ENCODE measurements around the gene ADAMTS20.

DNA sequence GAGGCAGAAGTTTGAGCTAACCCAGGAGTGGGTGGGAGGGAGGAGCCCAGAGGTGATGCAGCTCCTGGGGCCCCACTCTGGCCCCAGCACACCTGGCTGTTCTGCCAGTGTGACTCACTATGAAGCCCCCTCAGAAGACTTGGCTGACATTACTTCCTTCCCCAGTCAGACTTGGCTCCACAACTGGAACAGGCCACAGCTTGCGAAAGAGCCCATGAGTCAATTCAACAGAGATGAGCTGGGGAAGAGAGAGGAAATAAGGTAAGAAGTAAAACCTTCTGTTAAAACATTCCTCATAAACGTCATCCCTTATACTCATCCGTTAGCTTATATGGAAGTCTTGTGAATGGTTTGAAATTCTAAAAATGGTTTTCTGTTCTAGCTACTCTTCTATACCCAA lies 245.9 kb downstream of the ADAMTS20 start:
- TF ChIP-seq, protein P1, sequence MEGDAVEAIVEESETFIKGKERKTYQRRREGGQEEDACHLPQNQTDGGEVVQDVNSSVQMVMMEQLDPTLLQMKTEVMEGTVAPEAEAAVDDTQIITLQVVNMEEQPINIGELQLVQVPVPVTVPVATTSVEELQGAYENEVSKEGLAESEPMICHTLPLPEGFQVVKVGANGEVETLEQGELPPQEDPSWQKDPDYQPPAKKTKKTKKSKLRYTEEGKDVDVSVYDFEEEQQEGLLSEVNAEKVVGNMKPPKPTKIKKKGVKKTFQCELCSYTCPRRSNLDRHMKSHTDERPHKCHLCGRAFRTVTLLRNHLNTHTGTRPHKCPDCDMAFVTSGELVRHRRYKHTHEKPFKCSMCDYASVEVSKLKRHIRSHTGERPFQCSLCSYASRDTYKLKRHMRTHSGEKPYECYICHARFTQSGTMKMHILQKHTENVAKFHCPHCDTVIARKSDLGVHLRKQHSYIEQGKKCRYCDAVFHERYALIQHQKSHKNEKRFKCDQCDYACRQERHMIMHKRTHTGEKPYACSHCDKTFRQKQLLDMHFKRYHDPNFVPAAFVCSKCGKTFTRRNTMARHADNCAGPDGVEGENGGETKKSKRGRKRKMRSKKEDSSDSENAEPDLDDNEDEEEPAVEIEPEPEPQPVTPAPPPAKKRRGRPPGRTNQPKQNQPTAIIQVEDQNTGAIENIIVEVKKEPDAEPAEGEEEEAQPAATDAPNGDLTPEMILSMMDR (IDR thresholded peaks at IDR 0.05), result no peak
- no peak for TF ChIP-seq POLR2A (IDR thresholded peaks at IDR 0.05)
- TF ChIP-seq POLR2AphosphoS5 (IDR thresholded peaks at IDR 0.05), result no peak
